ENCODE measurements around the gene AGRN. TPM values are rescaled to one million over a fixed set of nuclear protein-coding genes. Genes with fewer than 3 reads are reported as not detected.

AGRN gene
- 8.1 and 11.4 TPM in 2 replicates for total RNA-seq (2012; rRNA removed)
- 115 and 124 TPM in 2 replicates for polyA plus RNA-seq (2012; rRNA removed)
- 128 and 199 TPM in 2 replicates for polyA plus RNA-seq (2012; cell fraction: cytosol; rRNA removed)
- 291 and 688 TPM in 2 replicates for polyA plus RNA-seq (2012; cell fraction: nucleus; rRNA removed; ENCODE audit: low replicate concordance)
- percentile 60 among the genes with signal in this experiment for Bru-seq, nascent RNA
- BruChase-seq, experiment 1, labeled RNA remaining after a 6-hour chase = percentile 71 among the genes with signal in this experiment
- percentile 74 among the genes with signal in this experiment for BruChase-seq, experiment 2, labeled RNA remaining after a 2-hour chase
- long read RNA-seq, partial matches to known transcripts = 137 of 151 reads
- long read RNA-seq, other reads (novel, unspliced or antisense) = 10 of 151 reads

DNA sequence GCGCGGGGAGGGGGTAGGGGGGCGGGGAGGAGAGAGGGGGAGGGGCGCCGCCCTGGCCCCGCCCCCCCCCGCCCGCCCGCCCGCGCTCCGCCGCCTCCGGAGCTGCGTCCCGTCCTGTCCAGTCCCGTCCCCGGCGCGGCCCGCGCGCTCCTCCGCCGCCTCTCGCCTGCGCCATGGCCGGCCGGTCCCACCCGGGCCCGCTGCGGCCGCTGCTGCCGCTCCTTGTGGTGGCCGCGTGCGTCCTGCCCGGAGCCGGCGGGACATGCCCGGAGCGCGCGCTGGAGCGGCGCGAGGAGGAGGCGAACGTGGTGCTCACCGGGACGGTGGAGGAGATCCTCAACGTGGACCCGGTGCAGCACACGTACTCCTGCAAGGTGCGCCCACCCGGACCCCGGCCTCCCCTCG, at the start of gene AGRN:
TSS of gene AGRN (plus strand) at position 121 of the 405 bp plus-strand sequence. CDS start at position 174, 53 bp downstream.
- Histone ChIP-seq H3K14ac (replicated peaks; ENCODE audit: low read depth, low read length) (peak within 1 kb of the TSS; percentile 76; the same call in 1 of the 2 replicates), H3K4me3 (ENCODE audit: insufficient read depth, low read depth, low read length) (peak within 1 kb of the TSS; percentile 86), H2BK20ac (ENCODE audit: low read depth, low read length) (no peak within 1 kb of the TSS), H2AK9ac (replicated peaks; ENCODE audit: low read depth, low read length, poor library complexity) (peak within 1 kb of the TSS; percentile 98), H3K9me1 (ENCODE audit: insufficient read depth, low read length) (peaks cover 2% of the 10 kb centered on the region; the same call in 1 of the 2 replicates), H2BK15ac (ENCODE audit: low read depth, low read length) (no peak within 1 kb of the TSS), H4K20me1 (ENCODE audit: insufficient read depth, low read length) (peaks cover 31% of the 10 kb centered on the region), H3K18ac (ENCODE audit: low read depth, low read length) (no peak within 1 kb of the TSS; the same call in 1 of the 2 replicates), H3K36me3 (ENCODE audit: control insufficient read depth, insufficient read depth, low read length) (peaks cover 15% of the 10 kb centered on the region), H2BK120ac (ENCODE audit: low read depth, low read length) (peak within 1 kb of the TSS; percentile 48; the same call in 1 of the 2 replicates), H2BK5ac (ENCODE audit: low read depth, low read length, poor library complexity, severe bottlenecking) (peak within 1 kb of the TSS; percentile 92), H4K5ac (ENCODE audit: low read depth, low read length) (no peak within 1 kb of the TSS), H3K4me1 (ENCODE audit: control insufficient read depth, insufficient read depth, low read length) (peaks cover 20% of the 10 kb centered on the region), H3K27ac (ENCODE audit: insufficient read depth, low read length) (peak within 1 kb of the TSS; percentile 93), H3K9me3 (ENCODE audit: control insufficient read depth, insufficient read depth, low read length) (no peaks in the 10 kb centered on the region), H3K56ac (ENCODE audit: extremely low read depth, insufficient read depth, low read length) (peak within 1 kb of the TSS; percentile 46; the same call in 1 of the 2 replicates), H3K9ac (ENCODE audit: low read depth, low read length) (peak within 1 kb of the TSS; percentile 45; the same call in 1 of the 2 replicates), H3K79me1 (ENCODE audit: low read depth in 1 of 2, low read length in 2 of 2) (peaks cover 16 to 41% of the 10 kb centered on the region in 2 experiments; a peak in 3 of 4 replicates), H3K4ac (ENCODE audit: low read depth, low read length) (peak within 1 kb of the TSS; percentile 72), H3K4me2 (ENCODE audit: low read depth, low read length) (peak within 1 kb of the TSS; percentile 82), H4K91ac (ENCODE audit: insufficient read depth, low read depth, low read length) (peak within 1 kb of the TSS; percentile 12; the same call in 1 of the 2 replicates), H3K23ac (ENCODE audit: low read depth, low read length) (peak within 1 kb of the TSS; percentile 73; the same call in 1 of the 2 replicates), H4K8ac (ENCODE audit: low read depth in 2 of 2, low read length in 2 of 2) (peak within 1 kb of the TSS in 1 of 2 experiments; percentile 84; a peak in 2 of 4 replicates), H3K27me3 (ENCODE audit: control insufficient read depth, insufficient read depth, low read length) (no peaks in the 10 kb centered on the region), H2AK5ac (ENCODE audit: low read depth, low read length) (peak within 1 kb of the TSS; percentile 91), H2AFZ (replicated peaks; ENCODE audit: low read length, poor library complexity) (peak within 1 kb of the TSS; percentile 97)
- BruUV-seq (replicated peaks) = no TSS peak
- 0 out of 2 replicates have a peak, but pooled peaks have one; percentile 27 for TF ChIP-seq POLR2A (IDR thresholded peaks at IDR 0.05; ENCODE audit: low read depth, low read length)
- peak; percentile 84; the same call in 1 of the 2 replicates for TF ChIP-seq MXI1 (IDR thresholded peaks at IDR 0.05; ENCODE audit: borderline replicate concordance, low read depth, low read length)
- TF ChIP-seq FOS (IDR thresholded peaks at IDR 0.05; ENCODE audit: low read depth, low read length) = no peak
- 0% methylated on average over 37 of the region's 58 CpGs; no CpG with 5 or more reads in 1 of the 2 experiments for WGBS, 2 experiments (ENCODE audit: extremely low coverage in 2 of 2, insufficient read length in 1 of 2)
- intact Hi-C loops (cut with micrococcal nuclease) (no loop called here), in situ Hi-C loops (cut with MboI; ENCODE audit: low sequenced_read_pairs) (no loop called here), dilution Hi-C loops (cut with HindIII; ENCODE audit: low sequenced_read_pairs, unreplicated experiment) (no loop called here)
- DNase-seq (no peak), ATAC-seq (ENCODE audit: low read depth) (peak; percentile 52; the same call in 1 of the 2 replicates)
- CTCF ChIA-PET = interaction anchor here (1.2 kb wide), 1 partner anchor 28 kb away, joined by 3 read pairs; no protein-coding TSS in a partner anchor
- POLR2A ChIA-PET (ENCODE audit: unreplicated experiment) = interaction anchor here (0.6 kb wide), 2 partner anchors 44 to 244 kb away, joined by 3 to 4 read pairs; no protein-coding TSS in a partner anchor

Data from IMR-90 (cell line).